Effector memory CD8-positive, alpha-beta T cell (primary cell): Measurements from ENCODE around the gene CLIP4.

Source experiments
- ATAC-seq: fragments of 150-1000 bp; cut with Tn5 transposase; replicated peaks from 2 replicates; pipeline ENCODE4 v1.10.0; 2021; ENCODE audit warnings: mild to moderate bottlenecking, moderate library complexity
- DNase-seq, 3 experiments: peaks; one replicate each; pipeline ENCODE4 v3.0.0; 2021
- H3K27ac Mint-ChIP-seq, 2 donors: one replicate each; pipeline ENCODE4 v1.8.0; 2022; ENCODE audit warnings: mild to moderate bottlenecking in 2 of 2, mixed read lengths in 2 of 2, moderate library complexity in 2 of 2
- H3K27me3 Mint-ChIP-seq, 2 donors: one replicate each; pipeline ENCODE4 v1.8.0; 2022; ENCODE audit warnings: mixed read lengths in 2 of 2
- H3K36me3 Mint-ChIP-seq: one replicate; pipeline ENCODE4 v1.8.0; 2022; ENCODE audit warnings: mild to moderate bottlenecking, moderate library complexity, mixed read lengths; ENCODE audit not compliant: insufficient read depth
- H3K4me1 Mint-ChIP-seq, 2 donors: one replicate each; pipeline ENCODE4 v1.8.0; 2022; ENCODE audit warnings: low read depth in 2 of 2, mixed read lengths in 2 of 2
- H3K4me3 Mint-ChIP-seq, 2 donors: one replicate each; pipeline ENCODE4 v1.8.0; 2022; ENCODE audit warnings: mild to moderate bottlenecking in 2 of 2, mixed read lengths in 2 of 2, moderate library complexity in 2 of 2
- H3K9me3 Mint-ChIP-seq, 2 donors: one replicate each; pipeline ENCODE4 v1.8.0; 2022; ENCODE audit warnings: mixed read lengths in 2 of 2

The CLIP4 gene

DNA sequence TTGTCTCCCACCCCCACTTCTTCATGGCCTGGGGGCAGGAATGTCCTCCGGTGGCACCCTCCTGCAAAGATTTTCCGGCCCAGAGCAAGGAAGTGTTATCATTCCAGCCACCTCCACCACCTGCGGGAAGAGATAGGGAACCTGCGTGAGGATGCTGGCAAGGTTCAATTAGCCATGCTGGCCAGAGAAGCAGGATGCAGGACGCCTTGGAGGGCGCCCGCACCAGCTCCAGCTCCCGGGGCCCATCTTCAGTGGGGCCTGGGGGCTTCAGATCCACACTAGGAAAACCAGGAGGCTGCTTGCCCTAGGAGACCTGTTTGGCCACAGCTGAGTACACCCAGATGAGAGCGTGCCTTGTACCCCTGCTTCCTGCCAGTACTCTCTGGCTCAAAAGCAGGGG lies 113.7 kb downstream of the CLIP4 start:
- Mint-ChIP-seq H3K27me3 (peaks cover 35 to 72% of the 10 kb centered on the region in 2 donors), H3K36me3 (no peaks in the 10 kb centered on the region), H3K4me1 (no peaks in the 10 kb centered on the region), H3K4me3 (no peak overlapping the region), H3K27ac (no peak overlapping the region), H3K9me3 (no peaks in the 10 kb centered on the region)
- no peak for DNase-seq
- no peak for ATAC-seq

DNA sequence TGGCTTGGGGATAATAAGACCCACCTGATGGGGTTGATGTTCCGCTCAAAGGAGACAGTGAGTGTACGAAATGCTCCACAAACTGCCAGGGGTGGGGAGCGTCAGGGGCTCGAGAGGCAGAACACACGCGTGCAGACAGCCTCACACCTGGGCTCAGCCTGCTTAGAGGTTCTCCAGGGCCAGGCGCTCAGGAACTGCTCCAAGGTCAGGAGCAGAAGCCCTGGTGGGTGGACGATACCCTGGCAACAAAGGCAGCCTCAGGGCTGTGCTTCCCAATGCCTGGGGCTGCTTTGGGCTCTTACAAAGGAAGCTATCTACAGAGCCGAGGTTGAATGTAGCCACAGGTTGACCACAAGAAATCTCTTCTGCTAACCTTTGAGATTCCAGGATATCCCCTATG lies 114.4 kb downstream of the CLIP4 start:
- no peak for ATAC-seq
- no peak overlapping the region for H3K4me3 Mint-ChIP-seq

GRCh38 chr2:29232041-29232440 lies 116.8 kb downstream of the CLIP4 start:
- no peak overlapping the region for H3K27ac Mint-ChIP-seq
- no peaks in the 10 kb centered on the region for H3K36me3 Mint-ChIP-seq
- H3K4me3 Mint-ChIP-seq: no peak overlapping the region
- ATAC-seq (no peak), DNase-seq (no peak)
- no peaks in the 10 kb centered on the region for H3K4me1 Mint-ChIP-seq
- H3K9me3 Mint-ChIP-seq: no peaks in the 10 kb centered on the region
- H3K27me3 Mint-ChIP-seq: peaks cover 40 to 53% of the 10 kb centered on the region in 2 donors

More for the DNA sequence above, 114.4 kb downstream of the CLIP4 start:
- no peak for DNase-seq
- peaks cover 40 to 67% of the 10 kb centered on the region in 2 donors for H3K27me3 Mint-ChIP-seq
- no peaks in the 10 kb centered on the region for H3K4me1 Mint-ChIP-seq
- H3K36me3 Mint-ChIP-seq: no peaks in the 10 kb centered on the region
- H3K9me3 Mint-ChIP-seq: no peaks in the 10 kb centered on the region
- H3K27ac Mint-ChIP-seq: no peak overlapping the region

- H3K9me3 Mint-ChIP-seq: no peaks in the 10 kb centered on the region
- H3K36me3 Mint-ChIP-seq: no peaks in the 10 kb centered on the region
- H3K4me1 Mint-ChIP-seq: no peaks in the 10 kb centered on the region
- DNase-seq: no peak
- no peak for ATAC-seq
- H3K27ac Mint-ChIP-seq: no peak overlapping the region
- H3K27me3 Mint-ChIP-seq: peaks cover 44 to 53% of the 10 kb centered on the region in 2 donors
- H3K4me3 Mint-ChIP-seq: no peak overlapping the region
Observed at GRCh38 chr2:29233428-29233827, 118.2 kb downstream of the CLIP4 start.

DNA sequence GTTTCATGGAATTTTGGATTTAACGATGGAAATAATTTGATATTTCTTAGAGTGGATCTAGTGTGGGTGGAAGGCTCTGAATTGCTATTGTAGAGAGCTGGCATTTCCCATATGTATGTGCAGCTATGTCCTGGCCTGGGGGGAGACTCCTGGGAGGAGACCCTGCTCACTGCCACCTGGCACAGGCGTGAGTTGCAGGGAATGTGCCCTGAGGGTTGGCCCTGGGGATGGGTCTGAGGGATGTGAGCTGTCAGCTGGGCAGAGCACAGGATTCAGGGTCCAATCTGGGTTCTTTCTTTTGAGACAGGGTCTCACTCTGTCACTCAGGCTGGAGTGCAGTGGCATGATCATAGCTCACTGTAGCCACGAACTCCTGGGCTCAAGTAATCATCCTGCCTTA lies 120.2 kb downstream of the CLIP4 start:
- H3K27ac Mint-ChIP-seq: no peak overlapping the region
- H3K9me3 Mint-ChIP-seq: no peaks in the 10 kb centered on the region
- H3K4me3 Mint-ChIP-seq: no peak overlapping the region
- DNase-seq (no peak), ATAC-seq (no peak)
- H3K4me1 Mint-ChIP-seq: no peaks in the 10 kb centered on the region
- no peaks in the 10 kb centered on the region for H3K36me3 Mint-ChIP-seq
- peaks cover 40 to 56% of the 10 kb centered on the region in 2 donors for H3K27me3 Mint-ChIP-seq

GRCh38 chr2:29236074-29236473 lies 120.9 kb downstream of the CLIP4 start:
- Mint-ChIP-seq H3K36me3 (no peaks in the 10 kb centered on the region), H3K4me3 (no peak overlapping the region), H3K4me1 (no peaks in the 10 kb centered on the region), H3K27me3 (peaks cover 43 to 57% of the 10 kb centered on the region in 2 donors), H3K9me3 (no peaks in the 10 kb centered on the region), H3K27ac (no peak overlapping the region)
- ATAC-seq (no peak), DNase-seq (no peak)

DNA sequence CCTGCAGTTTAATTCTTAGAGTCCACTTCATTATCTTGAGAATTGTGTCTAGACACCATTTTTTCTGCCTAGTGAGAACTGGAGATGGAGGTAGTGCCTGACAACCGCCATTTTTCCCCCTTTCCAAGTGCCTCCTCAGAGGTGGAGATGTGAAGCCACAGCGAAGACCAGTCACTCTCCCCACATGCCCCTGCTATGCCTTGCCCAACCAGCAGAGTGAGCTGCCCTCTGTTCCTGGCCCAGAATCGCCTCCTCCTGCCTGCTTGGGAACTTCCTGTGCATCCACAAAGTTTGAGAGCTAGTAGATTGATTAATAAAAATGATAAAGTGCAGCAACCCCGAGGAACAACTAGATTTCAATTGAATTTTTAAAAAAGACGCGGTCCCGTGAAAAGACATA lies 123.3 kb downstream of the CLIP4 start:
- H3K9me3 Mint-ChIP-seq: no peaks in the 10 kb centered on the region
- no peaks in the 10 kb centered on the region for H3K36me3 Mint-ChIP-seq
- ATAC-seq (no peak), DNase-seq (no peak)
- H3K4me3 Mint-ChIP-seq: no peak overlapping the region
- H3K4me1 Mint-ChIP-seq: no peaks in the 10 kb centered on the region
- no peak overlapping the region for H3K27ac Mint-ChIP-seq
- H3K27me3 Mint-ChIP-seq: peaks cover 48 to 58% of the 10 kb centered on the region in 2 donors
